Measurements from ENCODE around the gene HMCN1.

HMCN1 gene

GRCh38 chr1:185980891-185981290, 246.7 kb downstream of the HMCN1 start:
- ChIA-PET POLR2A (no interaction called here), CTCF (no interaction called here)
- TF ChIP-seq FOXK2 (IDR thresholded peaks at IDR 0.05) (no peak), TARDBP (IDR thresholded peaks at IDR 0.05) (no peak), NFRKB (IDR thresholded peaks at IDR 0.05) (no peak), ARNT (IDR thresholded peaks at IDR 0.05) (no peak), ELF4 (IDR thresholded peaks at IDR 0.05) (no peak), FOXA1 (IDR thresholded peaks at IDR 0.05) (no peak), HDGF (IDR thresholded peaks at IDR 0.05; ENCODE audit: borderline replicate concordance) (no peak), ZNF384 (IDR thresholded peaks at IDR 0.05) (no peak), CTBP1 (IDR thresholded peaks at IDR 0.05; ENCODE audit: borderline replicate concordance) (no peak), SP1 (IDR thresholded peaks at IDR 0.05) (no peak), PKNOX1 (IDR thresholded peaks at IDR 0.05) (no peak), BHLHE40 (IDR thresholded peaks at IDR 0.05; ENCODE audit: borderline replicate concordance) (no peak), LEF1 (IDR thresholded peaks at IDR 0.05; ENCODE audit: borderline replicate concordance) (no peak)
- DNase-seq (ENCODE audit: extremely low spot score), result no peak

- POLR2A ChIA-PET, result no interaction called here
- no peak for DNase-seq (ENCODE audit: extremely low spot score)
- TF ChIP-seq PKNOX1 (IDR thresholded peaks at IDR 0.05) (no peak), ARNT (IDR thresholded peaks at IDR 0.05) (no peak), BHLHE40 (IDR thresholded peaks at IDR 0.05; ENCODE audit: borderline replicate concordance) (no peak), LEF1 (IDR thresholded peaks at IDR 0.05; ENCODE audit: borderline replicate concordance) (no peak), FOXK2 (IDR thresholded peaks at IDR 0.05) (no peak), ELF4 (IDR thresholded peaks at IDR 0.05) (no peak), ZNF384 (IDR thresholded peaks at IDR 0.05) (no peak), NFRKB (IDR thresholded peaks at IDR 0.05) (no peak), SUZ12 (IDR thresholded peaks at IDR 0.05) (no peak), FOXM1 (IDR thresholded peaks at IDR 0.05; ENCODE audit: borderline replicate concordance) (no peak), TARDBP (IDR thresholded peaks at IDR 0.05) (no peak), HDGF (IDR thresholded peaks at IDR 0.05; ENCODE audit: borderline replicate concordance) (no peak), CTBP1 (IDR thresholded peaks at IDR 0.05; ENCODE audit: borderline replicate concordance) (no peak), FOXA1 (IDR thresholded peaks at IDR 0.05) (no peak), SP1 (IDR thresholded peaks at IDR 0.05) (no peak), L3MBTL2 (conservative IDR thresholded peaks at IDR 0.05) (no peak)
- CTCF ChIA-PET, result no interaction called here
Observed at GRCh38 chr1:185984113-185984836, 250.1 kb downstream of the HMCN1 start.

GRCh38 chr1:185987611-185988321, 253.6 kb downstream of the HMCN1 start:
- CTCF ChIA-PET, result no interaction called here
- TF ChIP-seq PKNOX1 (IDR thresholded peaks at IDR 0.05), result no peak
- no peak for TF ChIP-seq ELF4 (IDR thresholded peaks at IDR 0.05)
- TF ChIP-seq NFRKB (IDR thresholded peaks at IDR 0.05), result no peak
- no peak for TF ChIP-seq TARDBP (IDR thresholded peaks at IDR 0.05)
- no peak for TF ChIP-seq BHLHE40 (IDR thresholded peaks at IDR 0.05; ENCODE audit: borderline replicate concordance)
- no peak for TF ChIP-seq FOXK2 (IDR thresholded peaks at IDR 0.05)
- TF ChIP-seq LEF1 (IDR thresholded peaks at IDR 0.05; ENCODE audit: borderline replicate concordance), result no peak
- no peak for TF ChIP-seq HDGF (IDR thresholded peaks at IDR 0.05; ENCODE audit: borderline replicate concordance)
- no peak for TF ChIP-seq SP1 (IDR thresholded peaks at IDR 0.05)
- no peak for TF ChIP-seq ARNT (IDR thresholded peaks at IDR 0.05)
- no peak for TF ChIP-seq CTBP1 (IDR thresholded peaks at IDR 0.05; ENCODE audit: borderline replicate concordance)
- no peak for TF ChIP-seq ZNF384 (IDR thresholded peaks at IDR 0.05)
- TF ChIP-seq FOXM1 (IDR thresholded peaks at IDR 0.05; ENCODE audit: borderline replicate concordance), result no peak
- TF ChIP-seq SUZ12 (IDR thresholded peaks at IDR 0.05), result no peak
- no peak for DNase-seq (ENCODE audit: extremely low spot score)
- POLR2A ChIA-PET, result no interaction called here

- ChIA-PET POLR2A (no interaction called here), CTCF (no interaction called here)
- no peak for DNase-seq (ENCODE audit: extremely low spot score)
- no peak for TF ChIP-seq SP1 (IDR thresholded peaks at IDR 0.05)
- TF ChIP-seq FOXA1 (IDR thresholded peaks at IDR 0.05), result no peak
- no peak for TF ChIP-seq ELF4 (IDR thresholded peaks at IDR 0.05)
- no peak for TF ChIP-seq TARDBP (IDR thresholded peaks at IDR 0.05)
- no peak for TF ChIP-seq BHLHE40 (IDR thresholded peaks at IDR 0.05; ENCODE audit: borderline replicate concordance)
- no peak for TF ChIP-seq CTBP1 (IDR thresholded peaks at IDR 0.05; ENCODE audit: borderline replicate concordance)
- no peak for TF ChIP-seq PKNOX1 (IDR thresholded peaks at IDR 0.05)
- no peak for TF ChIP-seq FOXK2 (IDR thresholded peaks at IDR 0.05)
- TF ChIP-seq ZNF384 (IDR thresholded peaks at IDR 0.05), result no peak
- no peak for TF ChIP-seq NFRKB (IDR thresholded peaks at IDR 0.05)
- TF ChIP-seq FOXM1 (IDR thresholded peaks at IDR 0.05; ENCODE audit: borderline replicate concordance), result no peak
- no peak for TF ChIP-seq SUZ12 (IDR thresholded peaks at IDR 0.05)
- TF ChIP-seq LEF1 (IDR thresholded peaks at IDR 0.05; ENCODE audit: borderline replicate concordance), result no peak
- TF ChIP-seq L3MBTL2 (conservative IDR thresholded peaks at IDR 0.05), result no peak
Observed at GRCh38 chr1:185990565-185990964, 256.4 kb downstream of the HMCN1 start.

GRCh38 chr1:185991266-185991665, 257.1 kb downstream of the HMCN1 start:
- no peak for TF ChIP-seq SUZ12 (IDR thresholded peaks at IDR 0.05)
- TF ChIP-seq SP1 (IDR thresholded peaks at IDR 0.05), result no peak
- TF ChIP-seq FOXM1 (IDR thresholded peaks at IDR 0.05; ENCODE audit: borderline replicate concordance), result no peak
- no peak for TF ChIP-seq ARNT (IDR thresholded peaks at IDR 0.05)
- no peak for TF ChIP-seq BHLHE40 (IDR thresholded peaks at IDR 0.05; ENCODE audit: borderline replicate concordance)
- TF ChIP-seq ZNF384 (IDR thresholded peaks at IDR 0.05), result no peak
- no peak for TF ChIP-seq FOXK2 (IDR thresholded peaks at IDR 0.05)
- no peak for TF ChIP-seq NFRKB (IDR thresholded peaks at IDR 0.05)
- ChIA-PET CTCF (interaction anchor here (0.7 kb wide), 1 partner anchor 1027 kb away, joined by 3 read pairs; no protein-coding TSS in a partner anchor), POLR2A (no interaction called here)
- no peak for DNase-seq (ENCODE audit: extremely low spot score)
